HG03571 (cell line): ENCODE data around the gene HOXB4.

Source experiments
- ATAC-seq: cut with Tn5 transposase; IDR thresholded peaks from one replicate; pipeline ENCODE4 v1.9.1; 2021; ENCODE audit not compliant: unreplicated experiment

HOXB4 gene

GRCh38 chr17:48577946-48578615, at the start of gene HOXB4:
Gene HOXB4, minus strand, starts transcription at chr17:48578350. Its CDS starts 31 bp downstream, at chr17:48578319.
- ATAC-seq = no peak

DNA sequence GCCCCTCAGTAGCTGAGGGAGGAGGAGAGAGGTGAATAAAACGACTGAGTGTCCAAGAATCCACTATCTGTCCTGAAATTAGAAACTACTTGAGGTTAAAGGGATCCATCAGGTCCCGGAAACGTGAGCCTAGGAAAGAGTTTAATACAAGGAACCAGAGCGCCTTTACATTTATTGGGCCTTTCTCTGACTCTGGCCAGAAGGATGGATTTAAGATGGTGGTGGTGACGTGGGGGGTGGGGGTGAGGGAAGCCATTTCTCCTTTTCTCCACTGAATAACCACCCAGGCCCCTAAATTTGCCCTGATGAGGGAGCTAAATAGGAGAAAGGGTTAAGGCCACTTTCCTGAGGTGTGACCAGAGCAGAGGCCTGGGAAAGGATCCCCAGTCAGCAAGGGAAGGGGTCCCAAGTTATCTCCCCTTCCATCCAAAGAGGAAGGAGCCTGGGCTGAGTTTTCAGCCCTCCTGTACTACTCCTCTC, 49.0 kb upstream of the HOXB4 start:
- no peak for ATAC-seq

DNA sequence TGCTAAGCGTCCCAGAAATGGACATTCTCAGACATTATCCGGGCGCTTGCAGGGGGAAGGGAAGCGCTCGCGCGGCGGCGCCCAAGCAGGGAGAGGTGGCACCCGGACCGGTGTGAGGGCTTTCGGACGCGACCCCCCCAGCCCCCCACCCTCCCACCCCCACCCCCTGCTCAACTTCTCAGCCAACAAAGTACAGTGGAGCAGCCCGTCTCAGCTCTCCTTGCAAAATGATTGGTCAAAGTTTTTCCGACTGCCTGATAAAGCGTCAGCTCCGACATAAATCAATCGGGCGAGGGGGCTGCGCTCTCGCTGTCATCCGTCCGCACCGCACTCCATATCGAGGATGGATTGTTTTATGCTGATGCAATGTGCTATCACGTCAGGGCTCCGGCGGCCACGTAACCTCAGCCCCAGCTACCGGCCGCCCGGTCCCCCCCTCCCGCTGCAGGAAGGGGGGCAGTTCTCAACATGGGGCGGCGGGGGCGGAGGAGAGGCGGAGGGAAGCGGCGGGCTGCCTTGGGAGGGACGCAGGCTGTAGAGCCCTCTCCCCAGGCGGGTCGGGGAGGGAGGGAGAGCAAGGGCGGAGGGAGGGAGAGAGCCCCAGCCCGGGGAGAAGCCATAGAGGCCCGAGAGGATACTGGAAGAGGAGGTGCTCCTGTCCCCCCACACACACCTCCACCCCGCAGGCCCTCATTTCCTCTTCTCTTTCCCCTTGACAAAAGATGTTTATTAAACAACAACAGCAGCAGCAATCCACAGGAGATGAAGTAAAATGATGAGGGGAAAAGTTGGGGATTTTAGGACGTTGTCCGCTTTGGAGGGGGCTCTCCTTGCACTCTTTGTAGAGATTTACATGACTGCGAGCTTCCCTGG, 48.3 kb upstream of the HOXB4 start, which contains the start of gene HOXB9:
HOXB9 (minus strand) TSS at position 114 of the 873 bp plus-strand sequence; CDS start at position 25, 89 bp downstream.
- ATAC-seq = no peak

GRCh38 chr17:48625495-48626244, 47.5 kb upstream of the HOXB4 start:
- ATAC-seq = no peak

GRCh38 chr17:48624544-48625494, 46.7 kb upstream of the HOXB4 start:
- no peak for ATAC-seq

- ATAC-seq = no peak
Measured at GRCh38 chr17:48624118-48624517, 46.0 kb upstream of the HOXB4 start.

DNA sequence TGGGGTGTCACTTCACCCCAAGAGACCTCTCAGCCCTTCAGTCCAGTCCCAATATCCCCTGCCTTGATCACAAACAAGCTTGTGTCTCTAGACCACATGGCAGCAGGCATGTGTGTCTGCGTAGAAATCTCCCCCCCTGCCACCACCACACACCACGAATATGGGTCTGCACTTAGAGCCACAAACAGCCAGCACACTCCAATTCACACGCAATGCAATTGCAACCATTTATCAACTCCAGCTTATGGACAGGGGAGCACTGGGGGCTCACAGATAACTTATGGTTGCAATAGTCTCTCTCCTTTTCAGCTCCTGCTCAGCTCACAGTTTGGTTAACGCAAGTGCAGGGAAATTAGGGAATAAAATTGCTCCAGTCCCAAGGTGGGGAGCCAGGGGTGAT, 45.4 kb upstream of the HOXB4 start:
- ATAC-seq = no peak

DNA sequence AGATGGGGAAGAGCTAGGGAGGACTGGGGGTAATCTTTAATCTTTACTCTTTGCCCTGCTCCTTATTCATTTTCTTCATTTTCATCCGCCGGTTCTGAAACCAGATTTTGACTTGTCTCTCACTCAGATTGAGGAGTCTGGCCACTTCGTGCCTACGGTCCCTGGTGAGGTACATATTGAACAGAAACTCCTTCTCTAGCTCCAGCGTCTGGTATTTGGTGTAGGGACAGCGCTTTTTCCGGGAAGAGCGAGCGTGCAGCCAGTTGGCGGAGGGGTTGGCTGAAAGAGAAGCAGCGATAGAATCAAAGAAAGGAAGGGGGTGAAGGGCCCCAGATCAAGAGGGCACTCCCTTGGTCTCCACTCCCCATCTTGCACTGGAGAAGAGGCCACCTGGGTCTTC, 44.7 kb upstream of the HOXB4 start:
- no peak for ATAC-seq

DNA sequence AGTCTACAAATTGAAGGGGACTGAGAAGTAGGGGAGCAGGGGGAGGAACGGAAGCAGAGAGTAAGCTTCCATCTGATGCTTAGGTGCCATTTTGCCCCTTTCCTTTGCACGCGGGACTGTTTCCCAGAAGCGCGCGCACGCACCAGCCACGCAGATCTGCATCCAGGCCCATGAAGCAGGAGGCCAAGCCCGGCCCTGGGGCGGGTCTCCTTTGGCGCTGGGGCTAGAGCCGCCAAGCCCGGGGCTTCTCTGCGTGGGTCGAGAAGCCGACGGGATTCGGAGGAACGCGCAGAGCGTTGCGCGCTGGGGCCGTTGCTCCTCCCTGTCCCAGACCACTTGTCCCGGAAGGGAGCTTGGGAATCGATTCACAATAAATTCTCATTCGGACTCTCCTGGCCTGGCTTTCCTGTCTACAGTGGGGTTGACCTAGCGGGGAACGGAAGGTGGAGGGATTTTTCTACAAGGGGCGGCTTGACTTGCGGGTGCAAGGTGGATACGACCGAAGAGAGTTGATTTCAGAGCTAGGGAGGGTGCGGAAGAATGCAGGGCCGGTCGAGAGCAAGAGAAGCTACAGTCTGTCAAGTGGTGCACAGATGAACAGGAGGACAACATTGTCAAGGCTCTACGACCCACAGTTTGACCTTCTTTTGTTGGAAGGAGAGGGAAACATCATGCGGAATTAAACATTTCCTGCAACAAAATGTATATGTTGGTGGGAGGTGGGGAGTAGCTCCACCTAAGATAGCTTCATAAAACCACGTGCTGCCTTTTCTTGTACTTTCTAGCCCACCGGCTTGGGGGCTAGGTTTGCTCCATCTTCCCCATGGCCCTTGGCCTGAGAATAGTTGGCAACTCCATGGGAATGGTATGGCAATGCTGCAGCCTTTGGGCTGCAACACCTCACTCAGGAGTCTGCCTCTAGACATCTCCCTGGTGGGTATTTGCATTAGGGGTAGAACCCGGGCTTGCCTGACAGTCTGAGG, 43.6 kb upstream of the HOXB4 start:
- ATAC-seq = no peak

- no peak for ATAC-seq
Measured at GRCh38 chr17:48620461-48621139, 42.5 kb upstream of the HOXB4 start.

DNA sequence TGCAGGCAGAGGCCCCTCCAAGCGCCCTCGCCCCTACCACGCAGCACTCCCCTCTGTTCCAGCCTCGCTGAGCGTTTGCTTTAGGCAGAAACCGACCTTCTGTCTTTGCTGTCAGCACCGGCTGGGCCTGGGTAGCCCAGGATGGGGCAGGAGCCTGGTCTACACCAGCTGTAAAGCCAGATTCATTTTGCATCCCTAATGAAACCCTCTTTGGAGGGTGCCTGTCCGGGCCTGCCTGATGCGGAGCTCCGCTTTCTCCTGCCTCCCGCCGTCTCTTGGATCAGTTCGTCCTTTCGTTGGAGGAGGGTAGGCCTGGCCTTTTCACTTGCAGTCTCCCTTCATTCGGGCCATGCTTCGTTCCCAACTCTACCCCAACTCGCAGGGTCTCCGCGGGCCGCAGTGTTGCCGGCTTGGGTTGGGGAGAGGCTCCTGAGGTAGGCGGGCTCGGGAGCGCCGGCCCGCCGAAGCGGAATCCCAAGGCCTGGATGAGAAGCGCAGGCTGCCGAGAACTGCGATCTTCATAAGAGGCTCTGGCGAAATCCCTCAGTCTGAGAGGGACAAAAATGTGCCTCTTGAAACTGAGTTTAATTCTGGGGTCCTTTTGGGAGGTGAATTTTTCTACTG, 41.8 kb upstream of the HOXB4 start:
- no peak for ATAC-seq

DNA sequence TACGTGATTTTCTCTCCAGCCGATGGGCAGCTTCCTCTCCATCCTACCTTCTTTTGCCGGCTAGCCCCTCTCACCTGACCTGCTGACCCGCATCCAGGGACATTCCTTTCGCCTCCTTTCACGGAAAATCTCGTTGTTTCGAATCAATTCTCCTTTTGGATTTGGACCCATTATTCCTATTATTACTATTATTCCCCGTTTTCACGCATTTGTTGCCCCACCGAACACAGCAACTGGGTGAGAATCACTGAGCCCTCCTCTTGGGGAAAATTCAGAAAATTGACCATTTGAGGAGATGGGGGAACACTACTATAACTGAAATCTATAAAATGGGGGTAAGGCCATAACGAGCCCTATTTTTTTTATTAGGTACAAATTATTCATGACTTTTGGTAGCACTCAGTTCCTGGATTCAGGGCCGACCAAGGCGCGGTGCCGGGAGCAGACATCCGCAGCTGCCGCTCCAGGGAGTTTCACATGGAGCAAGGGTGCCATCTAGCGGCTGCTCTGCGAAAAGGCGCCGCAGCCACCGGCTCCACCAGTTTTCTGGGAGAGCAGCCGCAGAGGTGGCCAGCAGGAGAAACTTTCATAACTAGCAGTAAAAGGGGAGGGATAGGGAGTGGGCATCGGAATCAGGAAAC, 40.2 kb upstream of the HOXB4 start:
- no peak for ATAC-seq

GRCh38 chr17:48617471-48618255, 39.5 kb upstream of the HOXB4 start:
- no peak for ATAC-seq

DNA sequence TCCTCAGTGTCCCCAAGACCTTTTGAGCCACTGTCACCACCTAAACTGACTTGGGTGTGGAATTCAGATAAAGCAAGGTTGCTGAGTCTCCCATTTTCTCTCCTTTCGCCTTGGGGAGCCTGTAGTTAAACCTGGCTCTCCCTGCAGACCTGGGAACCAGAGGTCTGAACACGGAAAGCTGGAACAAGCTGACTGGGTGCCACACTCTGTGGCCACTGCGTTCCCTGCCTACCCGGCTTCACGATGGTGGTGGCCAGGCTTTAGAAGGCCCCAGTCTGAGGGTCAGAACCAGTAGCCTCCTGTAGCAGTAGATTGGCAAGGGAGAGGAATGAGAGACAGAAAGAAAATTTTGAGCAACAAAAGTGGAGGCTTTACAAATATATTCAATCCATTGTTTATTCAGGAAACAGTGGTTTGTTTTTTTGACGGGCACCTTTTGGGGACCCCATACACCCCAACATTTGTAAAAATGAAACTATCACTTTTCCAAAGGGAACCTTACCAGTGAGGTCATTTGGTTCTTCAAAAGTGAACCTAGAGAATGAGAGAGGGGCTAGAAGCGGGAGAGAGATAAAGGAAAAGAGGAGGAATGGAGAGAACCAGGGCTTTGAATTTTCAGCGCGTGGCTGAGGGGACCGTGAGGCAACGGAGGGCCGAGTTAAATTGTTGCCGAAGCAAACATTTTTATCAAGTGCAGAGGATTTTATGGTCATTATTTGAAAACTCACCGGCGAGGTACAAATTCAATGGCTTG, 38.7 kb upstream of the HOXB4 start:
- no peak for ATAC-seq

GRCh38 chr17:48615963-48616716, 38.0 kb upstream of the HOXB4 start:
- no peak for ATAC-seq
